Ovary (tissue), 9 donors: ENCODE measurements around the gene CLIC4. TPM values are rescaled to one million over a fixed set of nuclear protein-coding genes. Genes with fewer than 3 reads are reported as not detected.
A peak's percentile ranks its signal among the peaks of the same experiment; 100 is the strongest.
"Not testable (repeated sequence)": the region's sequence is repeated elsewhere in the genome, so short reads cannot be mapped to it uniquely, and the experiment has no call there.

Source experiments
- DNase-seq, 5 donors: peaks; one replicate each; pipeline ENCODE4 v3.0.0-alpha.2; 2019 to 2020
- H3K27ac ChIP-seq, 2 donors: fragments of 200-600 bp; one replicate each; pipeline versions ENCODE4 v1.5.1 to v1.8.0; 2019 to 2022
- H3K27me3 ChIP-seq: fragments of 200-600 bp; one replicate; pipeline ENCODE4 v1.8.0; 2022
- H3K36me3 ChIP-seq: fragments of 200-600 bp; sonication (generic); one replicate; pipeline ENCODE4 v1.5.1; 2019
- H3K4me1 ChIP-seq: one replicate; pipeline ENCODE4 v1.8.1; 2013; ENCODE audit warnings: mild to moderate bottlenecking, moderate library complexity; ENCODE audit not compliant: insufficient read depth
- H3K4me3 ChIP-seq: fragments of 200-600 bp; sonication (generic); one replicate; pipeline ENCODE4 v1.5.1; 2017
- H3K9me3 ChIP-seq, 2 donors: fragments of 200-600 bp in 1 of 2; sonication (generic) in 1 of 2; one replicate each; pipeline versions ENCODE4 v1.5.1 to v1.8.1; 2013 to 2019; ENCODE audit warnings: mild to moderate bottlenecking in 1 of 2, moderate library complexity in 1 of 2
- EP300 ChIP-seq: sonication (generic); formaldehyde crosslinking; IDR thresholded peaks from one replicate; pipeline ENCODE4 v1.6.1; 2017; ENCODE audit warnings: antibody characterized with exemption
- POLR2A ChIP-seq: fragments of 450-650 bp; IDR thresholded peaks from one replicate; pipeline ENCODE4 v1.6.1; 2017; ENCODE audit warnings: antibody characterized with exemption, mild to moderate bottlenecking, moderate library complexity
- WGBS, 3 donors: extraction: QIAGEN DNeasy Blood & Tissue Kit in 1 of 3; methylation state at CpG; one replicate each; pipeline versions ENCODE4 v1.1.5 to v1.1.7; 2013 to 2017; 5-methylcytosine and 5-hydroxymethylcytosine counted together
- intact Hi-C, 4 donors: fragments of 100-400 bp; cut with DNase I; formaldehyde crosslinking; loops; one replicate each; pipeline versions ENCODE4 v1.11.0 to v1.15.1; 2022 to 2023
- polyA plus RNA-seq, 2 donors: library from polyadenylated mRNA; stranded (reverse); fragments of 200-250 nt in 1 of 2; fragments of 350-450 nt in 1 of 2; fragmentation: Illumina TruSeq in 1 of 2; extraction: RNeasy Lipid Tissue Mini Kit (QIAGEN cat#74804) in 1 of 2; gene quantifications; one replicate each; pipeline ENCODE4 v1.2.3, GENCODE V29; 2013 to 2014
- total RNA-seq, 7 donors: library from RNA; depleted of rRNA in 2 of 7; stranded (reverse); fragments of >200 nt in 2 of 7; fragmentation: NEBNext Ultra II Directional in 3 of 7; extraction: Animal tissue kit (Norgen Biotek cat#: 25700) in 3 of 7; gene quantifications; one replicate each; pipeline versions ENCODE4 v1.1.0 to v1.2.4, GENCODE V29; 2016 to 2023
- TF ChIP-seq, protein P1 (sequence below), 3 donors: fragments of 450-650 bp in 2 of 3; fragments of 200-600 bp in 1 of 3; IDR thresholded peaks; one replicate each; pipeline versions ENCODE4 v1.5.1 to v1.8.0; 2016 to 2022; ENCODE audit warnings: antibody characterized with exemption in 3 of 3, mild to moderate bottlenecking in 1 of 3
- donor health status: DM: no; HTN: no; CAD: no; lungs with moderate emphysema.
- donor health status: DM: no; HTN: no; CAD: no.
- donor health status: Bipolar disorder and iron deficiency.
- donor health status: DM: yes; HTN: yes; CAD: no.
- donor health status: DM: no; HTN: no; CAD: no.
- donor health status: DM: yes; HTN: yes; CAD: no.

Gene CLIC4
- total and polyA plus RNA-seq, 9 donors = 53.6 to 209 (median 125) TPM

DNA sequence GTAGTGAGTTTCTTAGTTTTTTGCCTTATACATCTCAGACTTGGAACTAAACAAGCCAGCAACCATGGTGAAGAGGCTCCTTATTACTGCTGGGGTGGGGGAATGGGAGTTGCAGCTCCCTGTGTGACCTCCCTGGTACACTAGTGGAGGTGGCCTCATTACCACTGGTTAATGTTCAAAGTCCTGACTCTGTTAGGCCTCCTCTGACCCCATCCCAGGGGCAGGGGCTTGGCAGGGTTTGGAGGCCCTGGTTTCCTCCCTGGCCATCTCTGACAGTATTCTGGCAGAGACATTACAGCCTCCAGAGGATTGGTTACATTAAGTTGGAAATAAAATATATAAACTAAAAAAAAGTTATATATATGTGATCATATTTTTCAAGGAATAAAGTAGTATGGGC lies 45.2 kb downstream of the CLIC4 start:
- TF ChIP-seq POLR2A (no peak), EP300 (no peak)
- TF ChIP-seq, protein P1, sequence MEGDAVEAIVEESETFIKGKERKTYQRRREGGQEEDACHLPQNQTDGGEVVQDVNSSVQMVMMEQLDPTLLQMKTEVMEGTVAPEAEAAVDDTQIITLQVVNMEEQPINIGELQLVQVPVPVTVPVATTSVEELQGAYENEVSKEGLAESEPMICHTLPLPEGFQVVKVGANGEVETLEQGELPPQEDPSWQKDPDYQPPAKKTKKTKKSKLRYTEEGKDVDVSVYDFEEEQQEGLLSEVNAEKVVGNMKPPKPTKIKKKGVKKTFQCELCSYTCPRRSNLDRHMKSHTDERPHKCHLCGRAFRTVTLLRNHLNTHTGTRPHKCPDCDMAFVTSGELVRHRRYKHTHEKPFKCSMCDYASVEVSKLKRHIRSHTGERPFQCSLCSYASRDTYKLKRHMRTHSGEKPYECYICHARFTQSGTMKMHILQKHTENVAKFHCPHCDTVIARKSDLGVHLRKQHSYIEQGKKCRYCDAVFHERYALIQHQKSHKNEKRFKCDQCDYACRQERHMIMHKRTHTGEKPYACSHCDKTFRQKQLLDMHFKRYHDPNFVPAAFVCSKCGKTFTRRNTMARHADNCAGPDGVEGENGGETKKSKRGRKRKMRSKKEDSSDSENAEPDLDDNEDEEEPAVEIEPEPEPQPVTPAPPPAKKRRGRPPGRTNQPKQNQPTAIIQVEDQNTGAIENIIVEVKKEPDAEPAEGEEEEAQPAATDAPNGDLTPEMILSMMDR (IDR thresholded peaks at IDR 0.05) = no peak
- Histone ChIP-seq H3K27ac (no peak overlapping the region), H3K9me3 (no peaks in the 10 kb centered on the region), H3K4me1 (peaks cover 3% of the 10 kb centered on the region), H3K4me3 (no peak overlapping the region), H3K27me3 (no peaks in the 10 kb centered on the region), H3K36me3 (no peaks in the 10 kb centered on the region)
- no peak for DNase-seq
- intact Hi-C loops = no loop called here

DNA sequence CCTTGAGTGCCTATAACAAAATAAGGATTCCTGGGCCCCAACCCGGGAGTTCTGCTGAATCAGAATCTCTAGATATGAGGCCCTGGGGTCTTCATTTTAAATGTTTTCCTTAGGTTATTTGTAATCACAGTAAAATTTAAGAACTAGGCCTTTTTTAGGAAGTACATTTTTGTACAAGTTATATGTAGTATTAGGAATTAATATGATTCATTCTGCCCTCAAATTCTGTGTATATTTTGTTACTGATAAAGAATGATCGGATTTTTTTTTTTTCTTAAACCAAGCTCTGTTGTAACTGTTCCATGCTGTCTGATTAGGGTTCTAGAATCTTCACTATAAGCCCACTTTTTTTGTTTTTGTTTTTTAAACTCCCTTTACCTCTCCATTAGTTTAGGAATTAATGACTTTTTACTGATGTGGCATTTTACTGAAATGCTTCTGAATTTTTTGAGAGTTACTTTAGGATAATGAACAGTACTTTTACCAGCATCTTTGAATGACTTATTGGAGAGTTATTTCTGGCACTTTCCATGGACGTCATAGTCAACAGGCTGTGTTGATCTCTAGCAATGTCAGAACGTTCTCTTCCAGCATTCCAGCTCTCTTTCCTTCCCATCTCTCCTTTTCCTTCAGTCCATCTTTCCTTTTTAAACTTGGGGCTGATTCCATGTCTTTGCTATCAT lies 48.3 kb downstream of the CLIC4 start:
- no peak overlapping the region for H3K4me3 ChIP-seq
- TF ChIP-seq POLR2A = no peak
- peak; percentile 67 for TF ChIP-seq EP300
- 15 to 19% (median 17%) methylated on average over 4 of the region's 4 CpGs for WGBS, 3 donors
- no peaks in the 10 kb centered on the region for H3K9me3 ChIP-seq
- H3K27me3 ChIP-seq = no peaks in the 10 kb centered on the region
- DNase-seq = no peak
- H3K4me1 ChIP-seq = peaks cover 3% of the 10 kb centered on the region
- no peaks in the 10 kb centered on the region for H3K36me3 ChIP-seq
- H3K27ac ChIP-seq = no peak overlapping the region
- intact Hi-C loops = no loop called here

DNA sequence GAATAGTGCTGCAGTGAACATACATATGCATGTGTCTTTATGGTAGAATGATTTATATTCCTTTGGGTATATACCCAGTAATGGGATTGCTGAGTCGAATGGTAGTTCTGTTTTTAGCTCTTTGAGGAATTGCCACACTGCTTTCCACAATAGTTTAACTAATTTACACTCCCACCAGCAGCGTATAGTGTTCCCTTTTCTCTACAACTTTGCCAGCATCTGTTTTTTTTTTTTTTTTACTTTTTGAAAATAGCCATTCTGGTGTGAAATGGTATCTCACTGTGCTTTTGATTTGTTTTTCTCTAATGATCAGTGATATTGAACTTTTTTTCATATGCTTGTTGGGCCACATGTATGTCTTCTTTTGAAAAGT lies 48.9 kb downstream of the CLIC4 start:
- H3K27ac ChIP-seq, H3K36me3 ChIP-seq, H3K4me1 ChIP-seq, DNase-seq, H3K27me3 ChIP-seq, H3K9me3 ChIP-seq, H3K4me3 ChIP-seq, intact Hi-C loops: not testable (repeated sequence)
- 36 to 53% (median 49%) methylated on average over 2 of the region's 2 CpGs for WGBS, 3 donors

DNA sequence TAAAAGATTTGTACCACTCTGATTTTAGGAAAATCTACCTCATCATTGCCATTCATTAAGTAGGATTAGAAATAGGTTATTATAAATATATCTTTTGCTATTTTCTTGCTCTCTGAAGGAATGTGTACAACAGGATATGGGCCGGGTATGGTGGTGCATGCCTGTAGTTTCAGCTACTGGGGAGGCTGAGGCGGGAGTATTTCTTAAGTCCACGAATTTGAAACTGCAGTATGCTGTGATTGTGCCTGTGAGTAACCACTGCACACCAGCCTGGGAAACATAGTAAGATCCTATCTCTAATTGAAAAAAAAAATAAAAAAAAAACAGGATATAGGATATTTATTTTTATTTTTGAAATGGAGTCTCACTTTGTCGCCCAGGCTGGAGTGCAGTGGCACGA lies 50.0 kb downstream of the CLIC4 start:
- intact Hi-C loops = no loop called here
- Histone ChIP-seq H3K4me1 (peaks cover 3% of the 10 kb centered on the region), H3K36me3 (no peaks in the 10 kb centered on the region), H3K27ac (no peak overlapping the region), H3K27me3 (no peaks in the 10 kb centered on the region), H3K9me3 (no peaks in the 10 kb centered on the region), H3K4me3 (no peak overlapping the region)
- TF ChIP-seq POLR2A = no peak
- TF ChIP-seq, protein P1 (IDR thresholded peaks at IDR 0.05) = no peak
- no peak for TF ChIP-seq EP300
- no peak for DNase-seq
- WGBS, 3 donors = 92 to 97% (median 93%) methylated on average over 5 of the region's 5 CpGs

DNA sequence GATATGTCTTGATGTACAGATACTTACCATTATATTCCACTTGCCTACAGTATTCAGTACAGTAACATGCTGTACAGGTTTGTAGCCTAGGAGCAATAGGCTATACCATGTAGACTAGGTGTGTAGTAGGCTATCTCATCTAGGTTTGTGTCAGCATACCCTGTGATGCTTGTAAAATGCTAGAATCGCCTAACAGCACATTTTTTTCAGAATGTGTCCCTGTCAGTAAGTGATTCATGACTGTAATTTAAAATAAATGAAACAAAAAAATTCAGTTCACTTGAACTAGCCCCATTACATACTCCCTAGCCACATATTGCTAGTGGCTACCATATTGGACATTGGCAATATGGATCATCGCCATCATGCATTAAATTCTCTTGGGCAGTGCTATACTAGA lies 51.3 kb downstream of the CLIC4 start:
- no peak overlapping the region for H3K27ac ChIP-seq
- DNase-seq = no peak
- TF ChIP-seq POLR2A (no peak), EP300 (no peak)
- TF ChIP-seq, protein P1 (IDR thresholded peaks at IDR 0.05) = no peak
- intact Hi-C loops = no loop called here
- peaks cover 4% of the 10 kb centered on the region for H3K4me1 ChIP-seq
- H3K27me3 ChIP-seq = no peaks in the 10 kb centered on the region
- H3K9me3 ChIP-seq = no peaks in the 10 kb centered on the region
- H3K36me3 ChIP-seq = no peaks in the 10 kb centered on the region
- H3K4me3 ChIP-seq = no peak overlapping the region
- WGBS, 3 donors = 88 to 96% (median 94%) methylated on average over 2 of the region's 2 CpGs

DNA sequence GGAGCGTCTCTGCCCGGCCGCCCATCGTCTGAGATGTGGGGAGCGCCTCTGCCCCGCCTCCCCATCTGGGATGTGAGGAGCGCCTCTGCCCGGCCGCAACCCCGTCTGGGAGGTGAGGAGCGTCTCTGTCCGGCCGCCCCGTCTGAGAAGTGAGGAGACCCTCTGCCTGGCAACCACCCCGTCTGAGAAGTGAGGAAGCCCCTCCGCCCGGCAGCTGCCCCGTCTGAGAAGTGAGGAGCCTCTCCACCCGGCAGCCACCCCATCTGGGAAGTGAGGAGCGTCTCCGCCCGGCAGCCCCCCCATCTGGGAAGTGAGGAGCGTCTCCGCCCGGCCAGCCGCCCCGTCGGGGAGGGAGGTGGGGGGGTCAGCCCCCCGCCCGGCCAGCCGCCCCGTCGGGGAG lies 54.0 kb downstream of the CLIC4 start:
- DNase-seq, H3K27ac ChIP-seq, H3K36me3 ChIP-seq, intact Hi-C loops, H3K27me3 ChIP-seq, H3K4me1 ChIP-seq, H3K9me3 ChIP-seq, H3K4me3 ChIP-seq: not testable (repeated sequence)
- 89 to 96% (median 92%) methylated on average over 25 to 33 of the region's 33 CpGs for WGBS, 3 donors
